Glutamatergic neuron (in vitro differentiated cells): ENCODE measurements around the gene PAK1. TPM values are rescaled to one million over a fixed set of nuclear protein-coding genes. Genes with fewer than 3 reads are reported as not detected.

Source experiments
- DNase-seq: peaks from one replicate; pipeline ENCODE4 v3.0.0; 2022
- H3K27ac Mint-ChIP-seq: one replicate; pipeline ENCODE4 v1.8.0; 2020; ENCODE audit warnings: mild to moderate bottlenecking, mixed read lengths, inconsistent platforms; ENCODE audit not compliant: unreplicated experiment
- H3K27me3 Mint-ChIP-seq: one replicate; pipeline ENCODE4 v1.8.0; 2020; ENCODE audit warnings: mild to moderate bottlenecking, moderate library complexity, mixed read lengths, inconsistent platforms; ENCODE audit not compliant: unreplicated experiment
- H3K36me3 Mint-ChIP-seq: one replicate; pipeline ENCODE4 v1.8.0; 2020; ENCODE audit warnings: mild to moderate bottlenecking, mixed read lengths, inconsistent platforms; ENCODE audit not compliant: unreplicated experiment
- H3K4me1 Mint-ChIP-seq: one replicate; pipeline ENCODE4 v1.8.0; 2020; ENCODE audit warnings: mild to moderate bottlenecking, low read depth, mixed read lengths, inconsistent platforms; ENCODE audit not compliant: unreplicated experiment
- H3K4me3 Mint-ChIP-seq: one replicate; pipeline ENCODE4 v1.8.0; 2020; ENCODE audit warnings: mild to moderate bottlenecking, mixed read lengths, inconsistent platforms; ENCODE audit not compliant: unreplicated experiment
- H3K9me3 Mint-ChIP-seq: one replicate; pipeline ENCODE4 v1.8.0; 2020; ENCODE audit warnings: mild to moderate bottlenecking, moderate library complexity, mixed read lengths, inconsistent platforms; ENCODE audit not compliant: unreplicated experiment
- total RNA-seq: library from RNA; stranded (reverse); fragmentation: NEBNext Ultra II Directional; extraction: Animal tissue kit (Norgen Biotek cat#: 25700); gene quantifications from one replicate; pipeline ENCODE4 v1.2.1, GENCODE V29; 2021; ENCODE audit not compliant: unreplicated experiment
- TF ChIP-seq, protein P1 (sequence below): fragments of 200-600 bp; sonication (generic); IDR thresholded peaks from one replicate; pipeline ENCODE4 v1.5.0; 2021; ENCODE audit not compliant: partially characterized antibody, unreplicated experiment

The PAK1 gene
- total RNA-seq, 1 donor from 2014 or later: 126 TPM

DNA sequence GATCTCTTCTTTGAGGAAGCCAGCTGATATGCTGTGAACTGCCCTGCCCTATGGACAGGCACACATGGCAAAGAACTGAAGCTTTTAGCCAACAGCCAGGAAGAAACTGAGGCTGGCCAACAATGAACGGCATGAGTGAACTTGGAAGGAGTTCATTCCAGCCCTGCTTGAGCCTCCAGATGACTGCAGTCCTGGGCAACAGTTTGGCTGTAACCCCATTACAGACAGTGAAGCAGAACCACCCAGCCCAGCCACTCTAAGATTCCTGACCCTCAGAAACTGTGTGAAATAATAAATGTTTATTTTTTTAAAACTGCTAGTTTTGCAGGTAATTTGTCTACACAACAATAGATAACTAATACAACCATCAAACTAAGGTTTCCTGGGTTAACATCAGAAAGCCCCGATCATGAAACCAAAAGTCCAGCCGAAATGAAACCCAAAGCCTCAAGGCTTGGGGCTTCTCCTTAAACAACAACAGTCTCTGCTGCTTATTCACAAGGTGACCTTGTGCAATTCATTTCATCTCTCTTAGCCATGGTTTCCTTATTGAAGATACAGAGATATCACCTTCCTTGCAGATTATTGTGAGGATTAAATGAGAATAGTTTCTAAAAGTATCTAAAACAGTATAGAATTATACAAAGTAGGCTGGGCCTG lies 31.4 kb downstream of the PAK1 start:
- TF ChIP-seq, protein P1, sequence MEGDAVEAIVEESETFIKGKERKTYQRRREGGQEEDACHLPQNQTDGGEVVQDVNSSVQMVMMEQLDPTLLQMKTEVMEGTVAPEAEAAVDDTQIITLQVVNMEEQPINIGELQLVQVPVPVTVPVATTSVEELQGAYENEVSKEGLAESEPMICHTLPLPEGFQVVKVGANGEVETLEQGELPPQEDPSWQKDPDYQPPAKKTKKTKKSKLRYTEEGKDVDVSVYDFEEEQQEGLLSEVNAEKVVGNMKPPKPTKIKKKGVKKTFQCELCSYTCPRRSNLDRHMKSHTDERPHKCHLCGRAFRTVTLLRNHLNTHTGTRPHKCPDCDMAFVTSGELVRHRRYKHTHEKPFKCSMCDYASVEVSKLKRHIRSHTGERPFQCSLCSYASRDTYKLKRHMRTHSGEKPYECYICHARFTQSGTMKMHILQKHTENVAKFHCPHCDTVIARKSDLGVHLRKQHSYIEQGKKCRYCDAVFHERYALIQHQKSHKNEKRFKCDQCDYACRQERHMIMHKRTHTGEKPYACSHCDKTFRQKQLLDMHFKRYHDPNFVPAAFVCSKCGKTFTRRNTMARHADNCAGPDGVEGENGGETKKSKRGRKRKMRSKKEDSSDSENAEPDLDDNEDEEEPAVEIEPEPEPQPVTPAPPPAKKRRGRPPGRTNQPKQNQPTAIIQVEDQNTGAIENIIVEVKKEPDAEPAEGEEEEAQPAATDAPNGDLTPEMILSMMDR: no peak
- no peak for DNase-seq
- H3K27ac Mint-ChIP-seq: no peak overlapping the region
- H3K9me3 Mint-ChIP-seq: peaks cover 2% of the 10 kb centered on the region
- H3K36me3 Mint-ChIP-seq: peaks cover 3% of the 10 kb centered on the region
- H3K27me3 Mint-ChIP-seq: no peaks in the 10 kb centered on the region
- H3K4me3 Mint-ChIP-seq: no peak overlapping the region
- peaks cover 2% of the 10 kb centered on the region for H3K4me1 Mint-ChIP-seq

DNA sequence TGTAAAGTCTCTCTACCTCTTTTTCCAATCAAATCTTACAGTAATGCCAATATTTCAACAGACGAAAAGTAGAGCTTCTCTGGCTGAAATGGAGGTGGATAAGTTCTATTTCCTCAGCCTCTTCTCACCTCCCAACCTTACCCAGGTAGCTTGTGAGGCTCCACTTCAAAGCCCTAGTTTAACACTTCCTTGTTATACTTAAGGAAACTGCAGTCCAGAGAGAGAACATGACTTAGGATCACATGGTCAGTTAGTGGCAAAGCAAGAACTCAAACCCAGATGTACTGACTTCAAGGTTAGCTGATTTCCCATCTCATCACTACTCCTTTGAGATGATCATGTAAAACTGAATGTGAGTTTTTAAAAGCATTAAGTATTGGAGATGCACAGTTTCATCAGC lies 32.5 kb downstream of the PAK1 start:
- Mint-ChIP-seq H3K9me3 (peaks cover 2% of the 10 kb centered on the region), H3K27me3 (no peaks in the 10 kb centered on the region), H3K36me3 (peaks cover 3% of the 10 kb centered on the region), H3K4me1 (peaks cover 2% of the 10 kb centered on the region), H3K4me3 (no peak overlapping the region), H3K27ac (no peak overlapping the region)
- DNase-seq: no peak
- TF ChIP-seq, protein P1: no peak

DNA sequence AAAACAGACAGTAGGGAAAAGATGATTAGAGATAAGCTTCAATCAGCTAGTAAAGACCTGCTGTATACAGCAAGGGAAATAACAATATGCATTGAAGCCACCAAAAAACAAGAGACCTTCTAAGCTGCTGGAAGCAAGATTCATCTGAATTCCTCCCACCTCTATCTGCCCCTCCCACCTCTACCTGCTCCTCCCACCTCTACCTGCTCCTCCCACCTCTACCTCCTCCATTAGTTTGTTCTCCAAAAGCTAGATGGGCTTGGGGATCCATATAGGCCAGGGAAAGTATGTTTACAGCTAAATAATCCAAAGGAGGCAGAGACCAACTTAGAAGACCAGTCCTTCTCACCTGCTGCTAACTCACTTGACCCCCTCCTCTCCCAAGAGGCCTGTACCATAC lies 33.2 kb downstream of the PAK1 start:
- no peak overlapping the region for H3K4me3 Mint-ChIP-seq
- peaks cover 2% of the 10 kb centered on the region for H3K9me3 Mint-ChIP-seq
- H3K36me3 Mint-ChIP-seq: peaks cover 3% of the 10 kb centered on the region
- no peaks in the 10 kb centered on the region for H3K27me3 Mint-ChIP-seq
- H3K4me1 Mint-ChIP-seq: peaks cover under 1% of the 10 kb centered on the region
- no peak overlapping the region for H3K27ac Mint-ChIP-seq
- no peak for DNase-seq
- TF ChIP-seq, protein P1: no peak

GRCh38 chr11:77438487-77438886 lies 35.4 kb downstream of the PAK1 start:
- Mint-ChIP-seq H3K27me3 (peaks cover 1% of the 10 kb centered on the region), H3K27ac (no peak overlapping the region), H3K4me1 (no peaks in the 10 kb centered on the region), H3K9me3 (peaks cover 2% of the 10 kb centered on the region), H3K36me3 (peaks cover 2% of the 10 kb centered on the region), H3K4me3 (no peak overlapping the region)
- TF ChIP-seq, protein P1: no peak
- no peak for DNase-seq

GRCh38 chr11:77436969-77437368 lies 36.9 kb downstream of the PAK1 start:
- H3K27ac Mint-ChIP-seq: no peak overlapping the region
- H3K27me3 Mint-ChIP-seq: peaks cover 1% of the 10 kb centered on the region
- peaks cover 3% of the 10 kb centered on the region for H3K9me3 Mint-ChIP-seq
- no peaks in the 10 kb centered on the region for H3K4me1 Mint-ChIP-seq
- no peaks in the 10 kb centered on the region for H3K36me3 Mint-ChIP-seq
- TF ChIP-seq, protein P1: no peak
- no peak for DNase-seq
- no peak overlapping the region for H3K4me3 Mint-ChIP-seq
